CD4-positive, alpha-beta T cell (primary cell): ENCODE data around the gene TPGS1. TPM values are rescaled to one million over a fixed set of nuclear protein-coding genes. Genes with fewer than 3 reads are reported as not detected.
A peak's percentile ranks its signal among the peaks of the same experiment; 100 is the strongest.

Source experiments
- ATAC-seq: fragments of 200-7000 bp; cut with Tn5 transposase; one replicate; pipeline ENCODE4 v1.10.0; 2022; ENCODE audit warnings: mild to moderate bottlenecking; ENCODE audit not compliant: poor library complexity
- CTCF ChIA-PET: fragments of 350-600 bp; sonication (Branson Sonifier 250); formaldehyde crosslinking; loops from one replicate; lab custom pipeline; 2021; ENCODE audit warnings: antibody characterized with exemption, inconsistent platforms; lab: Charles Lee
- POLR2A ChIA-PET: fragments of 350-600 bp; sonication (Branson Sonifier 250); formaldehyde crosslinking; loops from one replicate; lab custom pipeline; 2021; ENCODE audit warnings: antibody characterized with exemption, inconsistent platforms; lab: Charles Lee
- DNase-seq, 14 experiments: peaks; one replicate each; pipeline ENCODE4 v3.0.0-alpha.2; 2013 to 2020; ENCODE audit warnings: mixed read lengths in 2 of 14
- H3K27ac ChIP-seq, 2 donors: one replicate each; pipeline versions ENCODE4 v1.5.1 to v1.7.0; 2013; ENCODE audit warnings: low read length in 2 of 2, low read depth in 1 of 2, mild to moderate bottlenecking in 1 of 2
- H3K27me3 ChIP-seq, 2 experiments: 1 replicate in 1 of 2; 2 replicates in 1 of 2; pipeline versions ENCODE4 v1.6.1 to v1.7.0; 2013; ENCODE audit warnings: low read length in 2 of 2, control low read depth in 1 of 2, mild to moderate bottlenecking in 1 of 2, moderate library complexity in 1 of 2; ENCODE audit not compliant: insufficient read depth in 2 of 2, control insufficient read depth in 1 of 2
- H3K36me3 ChIP-seq: one replicate; pipeline ENCODE4 v1.6.1; 2013; ENCODE audit warnings: low read length, control low read depth; ENCODE audit not compliant: insufficient read depth
- H3K4me1 ChIP-seq: one replicate; pipeline ENCODE4 v1.6.1; 2013; ENCODE audit warnings: low read length, control low read depth; ENCODE audit not compliant: insufficient read depth
- H3K4me3 ChIP-seq: one replicate; pipeline ENCODE4 v1.5.1; 2013; ENCODE audit warnings: mild to moderate bottlenecking, low read length, moderate library complexity
- H3K9me3 ChIP-seq, 2 experiments: 1 replicate in 1 of 2; 2 replicates in 1 of 2; pipeline versions ENCODE4 v1.6.1 to v1.7.0; 2013; ENCODE audit warnings: low read length in 2 of 2, mild to moderate bottlenecking in 2 of 2, control low read depth in 1 of 2, moderate library complexity in 1 of 2; ENCODE audit not compliant: control insufficient read depth in 1 of 2, insufficient read depth in 1 of 2
- H3K27ac Mint-ChIP-seq: one replicate; pipeline ENCODE4 v1.8.0; 2020; ENCODE audit warnings: mixed read lengths
- H3K27me3 Mint-ChIP-seq: one replicate; pipeline ENCODE4 v1.8.0; 2021; ENCODE audit warnings: mixed read lengths
- H3K36me3 Mint-ChIP-seq: one replicate; pipeline ENCODE4 v1.8.0; 2021; ENCODE audit warnings: low read depth, mixed read lengths
- H3K4me1 Mint-ChIP-seq: one replicate; pipeline ENCODE4 v1.8.0; 2021; ENCODE audit warnings: low read depth, mixed read lengths
- H3K4me3 Mint-ChIP-seq: one replicate; pipeline ENCODE4 v1.8.0; 2020; ENCODE audit warnings: mild to moderate bottlenecking, mixed read lengths
- H3K9me3 Mint-ChIP-seq: one replicate; pipeline ENCODE4 v1.8.0; 2020; ENCODE audit warnings: mixed read lengths
- intact Hi-C, 2 experiments: fragments of 100-400 bp; cut with DNase I in 1 of 2; cut with micrococcal nuclease in 1 of 2; formaldehyde crosslinking; loops; one replicate each; pipeline versions ENCODE4 v1.15.1 to v1.9.0; 2023 to 2025; cut with DNase I, micrococcal nuclease
- total RNA-seq, 174 experiments: library from RNA in 2 of 174; stranded (reverse) in 2 of 174; gene quantifications; one replicate each; pipeline ENCODE4 v1.2.3 and lab custom pipeline; 2021 to 2026
- TF ChIP-seq, protein P1 (sequence below): fragments of 200-600 bp; IDR thresholded peaks from one replicate; pipeline ENCODE4 v1.8.0; 2022; ENCODE audit warnings: antibody characterized with exemption, mild to moderate bottlenecking

The TPGS1 gene
- total RNA-seq, 2 experiments from 2014 or later = 17.2 to 18.2 TPM

DNA sequence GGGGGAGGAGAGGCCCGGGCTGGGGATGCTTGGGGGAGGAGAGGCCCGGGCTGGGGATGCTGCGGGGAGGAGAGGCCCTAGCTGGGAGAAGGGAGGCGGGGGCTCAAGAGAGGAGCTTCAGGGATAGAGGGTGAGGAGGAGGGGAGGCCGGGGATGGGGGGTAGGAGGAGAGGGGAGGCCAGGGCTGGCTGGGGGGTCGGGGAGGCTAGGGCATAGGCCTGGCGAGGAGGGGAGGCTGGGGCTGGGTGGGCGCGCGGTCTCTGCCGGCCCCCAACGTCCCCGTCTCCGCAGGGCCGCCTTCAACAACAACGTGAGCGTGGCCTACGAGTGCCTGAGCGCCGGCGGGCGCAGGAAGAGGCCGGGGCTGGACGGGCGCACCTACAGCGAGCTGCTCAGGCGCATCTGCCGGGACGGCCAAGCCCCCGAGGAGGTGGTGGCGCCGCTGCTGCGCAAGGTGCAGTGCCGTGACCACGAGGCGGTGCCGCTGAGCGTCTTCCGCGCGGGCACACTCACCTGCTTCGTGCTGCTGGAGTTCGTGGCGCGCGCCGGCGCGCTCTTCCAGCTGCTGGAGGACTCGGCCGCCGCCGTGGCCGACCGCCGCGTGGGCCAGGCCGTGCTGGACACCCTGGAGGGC, 11.4 kb downstream of the TPGS1 start:
- Histone ChIP-seq H3K9me3 (no peaks in the 10 kb centered on the region), H3K27me3 (no peaks in the 10 kb centered on the region), H3K4me3 (no peak overlapping the region), H3K4me1 (peaks cover 32% of the 10 kb centered on the region), H3K36me3 (peaks cover 2% of the 10 kb centered on the region), H3K27ac (peak overlapping the region in 1 of 2 donors; percentile 29)
- H3K4me3 Mint-ChIP-seq = no peak overlapping the region
- H3K27ac Mint-ChIP-seq = no peak overlapping the region
- H3K36me3 Mint-ChIP-seq = no peaks in the 10 kb centered on the region
- peaks cover 12% of the 10 kb centered on the region for H3K4me1 Mint-ChIP-seq
- H3K9me3 Mint-ChIP-seq = no peaks in the 10 kb centered on the region
- TF ChIP-seq, protein P1, sequence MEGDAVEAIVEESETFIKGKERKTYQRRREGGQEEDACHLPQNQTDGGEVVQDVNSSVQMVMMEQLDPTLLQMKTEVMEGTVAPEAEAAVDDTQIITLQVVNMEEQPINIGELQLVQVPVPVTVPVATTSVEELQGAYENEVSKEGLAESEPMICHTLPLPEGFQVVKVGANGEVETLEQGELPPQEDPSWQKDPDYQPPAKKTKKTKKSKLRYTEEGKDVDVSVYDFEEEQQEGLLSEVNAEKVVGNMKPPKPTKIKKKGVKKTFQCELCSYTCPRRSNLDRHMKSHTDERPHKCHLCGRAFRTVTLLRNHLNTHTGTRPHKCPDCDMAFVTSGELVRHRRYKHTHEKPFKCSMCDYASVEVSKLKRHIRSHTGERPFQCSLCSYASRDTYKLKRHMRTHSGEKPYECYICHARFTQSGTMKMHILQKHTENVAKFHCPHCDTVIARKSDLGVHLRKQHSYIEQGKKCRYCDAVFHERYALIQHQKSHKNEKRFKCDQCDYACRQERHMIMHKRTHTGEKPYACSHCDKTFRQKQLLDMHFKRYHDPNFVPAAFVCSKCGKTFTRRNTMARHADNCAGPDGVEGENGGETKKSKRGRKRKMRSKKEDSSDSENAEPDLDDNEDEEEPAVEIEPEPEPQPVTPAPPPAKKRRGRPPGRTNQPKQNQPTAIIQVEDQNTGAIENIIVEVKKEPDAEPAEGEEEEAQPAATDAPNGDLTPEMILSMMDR = peak; percentile 17
- ChIA-PET CTCF (interaction anchor here (0.6 to 1.4 kb wide), 5 partner anchors 8 to 53 kb away, joined by 3 to 13 read pairs (median 4); partner anchors contain the start of gene CDC34), POLR2A (interaction anchor here (1.0 to 4.3 kb wide), 2 partner anchors 8 to 13 kb away, joined by 5 to 35 read pairs; partner anchors contain the start of gene CDC34)
- peak; percentile 53 to 87 (median 67) for DNase-seq
- H3K27me3 Mint-ChIP-seq = no peaks in the 10 kb centered on the region
- intact Hi-C loops = loop anchor here in 1 of 2 experiments (1.0 kb wide), 1 partner anchor 13 kb away; the partner anchor contains the start of gene CDC34
- ATAC-seq = peak; percentile 91

DNA sequence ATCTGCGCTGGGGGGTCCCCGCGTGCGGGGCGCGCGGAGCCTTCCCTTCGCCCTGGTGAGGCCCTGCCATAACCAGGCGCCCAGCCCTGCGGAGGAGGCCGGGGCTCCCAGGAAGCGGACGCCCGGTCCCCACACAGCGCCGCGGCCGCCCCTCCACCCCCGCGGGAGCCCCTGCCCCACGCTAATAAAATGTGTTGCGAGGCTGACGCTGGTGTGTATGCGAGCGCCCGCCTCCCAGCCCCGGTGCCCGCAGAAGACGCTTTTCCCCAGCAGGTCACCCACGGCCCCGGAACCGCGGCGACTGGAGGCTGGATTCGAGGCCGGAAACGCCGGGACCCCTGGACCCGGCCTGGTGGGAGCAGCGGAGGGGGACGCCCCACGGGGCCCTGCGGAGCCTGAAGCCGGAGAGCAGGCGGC, 12.2 kb downstream of the TPGS1 start:
- Mint-ChIP-seq H3K27ac (no peak overlapping the region), H3K9me3 (no peaks in the 10 kb centered on the region), H3K36me3 (no peaks in the 10 kb centered on the region), H3K4me3 (no peak overlapping the region), H3K27me3 (no peaks in the 10 kb centered on the region), H3K4me1 (peaks cover 5% of the 10 kb centered on the region)
- CTCF ChIA-PET = interaction anchor here (0.6 to 1.4 kb wide), 5 partner anchors 9 to 52 kb away, joined by 3 to 13 read pairs (median 4); partner anchors contain the start of gene CDC34
- intact Hi-C loops = loop anchor here in 1 of 2 experiments (1.0 kb wide), 1 partner anchor 12 kb away; the partner anchor contains the start of gene CDC34
- DNase-seq = no peak
- Histone ChIP-seq H3K27me3 (no peaks in the 10 kb centered on the region), H3K4me1 (peaks cover 24% of the 10 kb centered on the region), H3K36me3 (no peaks in the 10 kb centered on the region), H3K9me3 (no peaks in the 10 kb centered on the region), H3K27ac (no peak overlapping the region), H3K4me3 (no peak overlapping the region)
- TF ChIP-seq, protein P1 = no peak
- POLR2A ChIA-PET = interaction anchor here (1.0 to 4.3 kb wide), 2 partner anchors 9 to 12 kb away, joined by 5 to 35 read pairs; partner anchors contain the start of gene CDC34
- no peak for ATAC-seq

DNA sequence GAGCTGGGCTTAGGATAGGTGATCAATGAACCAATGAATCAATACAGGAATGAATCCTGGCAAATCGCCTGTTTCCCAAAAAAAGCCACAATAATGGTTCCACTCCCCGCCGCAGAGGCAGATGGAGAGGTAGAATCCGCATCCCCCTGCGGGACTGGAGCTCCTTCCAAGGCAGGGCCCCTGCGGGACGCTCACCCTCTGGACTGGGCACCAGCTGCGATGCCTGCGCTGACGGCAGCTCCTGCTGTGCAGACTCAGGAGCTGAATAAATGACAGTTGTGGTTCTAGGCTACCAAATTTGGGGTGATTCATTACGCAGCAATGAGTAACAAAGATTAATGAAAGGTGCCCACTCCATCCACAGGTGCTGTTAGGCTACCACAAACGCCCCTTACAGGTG, 15.4 kb downstream of the TPGS1 start:
- Mint-ChIP-seq H3K4me1 (peaks cover 4% of the 10 kb centered on the region), H3K27me3 (no peaks in the 10 kb centered on the region), H3K27ac (no peak overlapping the region), H3K36me3 (no peaks in the 10 kb centered on the region), H3K9me3 (no peaks in the 10 kb centered on the region), H3K4me3 (no peak overlapping the region)
- intact Hi-C loops = no loop called here
- Histone ChIP-seq H3K4me3 (no peak overlapping the region), H3K27me3 (peaks cover 0 to 5% of the 10 kb centered on the region in 2 experiments), H3K27ac (no peak overlapping the region), H3K36me3 (no peaks in the 10 kb centered on the region), H3K4me1 (peaks cover 17% of the 10 kb centered on the region), H3K9me3 (no peaks in the 10 kb centered on the region)
- POLR2A ChIA-PET = interaction anchor here (4.3 kb wide), 1 partner anchor 12 kb away, joined by 35 read pairs; no protein-coding TSS in a partner anchor
- CTCF ChIA-PET = interaction anchor here (3.5 kb wide), 1 partner anchor 12 kb away, joined by 17 read pairs; no protein-coding TSS in a partner anchor
- TF ChIP-seq, protein P1 = no peak
- DNase-seq (no peak), ATAC-seq (no peak)
